Melanocyte of skin (primary cell): Measurements from ENCODE around the gene SLC15A3. TPM values are rescaled to one million over a fixed set of nuclear protein-coding genes. Genes with fewer than 3 reads are reported as not detected.

Experiments used
- small RNA-seq, 2 donors: library from RNA; depleted of rRNA; stranded (forward); fragments of <200 nt; gene quantifications; one replicate each; pipeline ENCODE3, GENCODE V24; 2012
- total RNA-seq, 2 donors: library from RNA; depleted of rRNA; stranded (reverse); fragments of >200 nt; gene quantifications; 2 replicates each; pipeline ENCODE4 v1.2.3, GENCODE V29; 2012

SLC15A3 gene
- 10 to 100 TPM; 18.9 to 30.6 TPM for total RNA-seq

GRCh38 chr11:60951904-60952741 lies at the start of gene SLC15A3:
TSS of gene SLC15A3 (minus strand) at chr11:60952176. CDS start at chr11:60951551, 625 bp downstream.

GRCh38 chr11:60971520-60971919 lies 19.5 kb upstream of the SLC15A3 start, which contains the start of gene CD6:
TSS of gene CD6 (plus strand) at chr11:60971680. CDS start at chr11:60971866, 186 bp downstream.

GRCh38 chr11:60924110-60924905 lies 27.7 kb downstream of the SLC15A3 start, which contains the start of gene TMEM132A:
TSS of gene TMEM132A (plus strand) at chr11:60924460. CDS start at chr11:60924634, 174 bp downstream.

GRCh38 chr11:60913793-60914632 lies 38.0 kb downstream of the SLC15A3 start, which contains the start of gene TMEM109:
TSS of gene TMEM109 (plus strand) at chr11:60914158. CDS start at chr11:60919694, 5,536 bp downstream.

GRCh38 chr11:60906132-60906972 lies 45.6 kb downstream of the SLC15A3 start, which contains the start of gene PRPF19:
TSS of gene PRPF19 (minus strand) at chr11:60906585. CDS start at chr11:60906382, 203 bp downstream.

Small RNA genes lying within 50 kb of the gene (small RNA-seq; reads per million reads assigned to genes)
- gene RNU6-933P = 0.09 to 0.52 reads per million in 2 donors

Other genes with a start within 250 kb of the SLC15A3 start
- not detected for gene MS4A18, start 227.5 kb downstream of the SLC15A3 start, total RNA-seq
- gene MS4A15, start 195.3 kb downstream of the SLC15A3 start, total RNA-seq = not detected
- not detected for gene MS4A10, start 166.8 kb downstream of the SLC15A3 start, total RNA-seq
- 10 to 100 TPM; 14.1 to 36.6 TPM for gene CCDC86, start 110.1 kb downstream of the SLC15A3 start, total RNA-seq
- gene PTGDR2, start 96.2 kb downstream of the SLC15A3 start, total RNA-seq = under 1 TPM; under 0.01 TPM
- gene ZP1, start 84.6 kb downstream of the SLC15A3 start, total RNA-seq = under 1 TPM in 1 of 2 donors, not detected in 1; under 0.01 TPM
- gene PRPF19, start 45.6 kb downstream of the SLC15A3 start, total RNA-seq = 10 to 100 TPM; 49.2 to 78.6 TPM
- gene TMEM109, start 38.0 kb downstream of the SLC15A3 start, total RNA-seq = 10 to 100 TPM; 49.6 to 59.6 TPM
- gene TMEM132A, start 27.7 kb downstream of the SLC15A3 start, total RNA-seq = 10 to 100 TPM; 11.3 to 31.7 TPM
- under 1 TPM; under 0.01 to 0.33 TPM for gene CD6, start 19.5 kb upstream of the SLC15A3 start, total RNA-seq
- not detected for gene CD5, start 150.3 kb upstream of the SLC15A3 start, total RNA-seq
- 10 to 100 TPM; 11.3 to 12.7 TPM for gene VPS37C, start 209.2 kb upstream of the SLC15A3 start, total RNA-seq